NCI-H1105 (cell line): ENCODE data around the gene GTPBP2.
"Not testable (repeated sequence)": the region's sequence is repeated elsewhere in the genome, so short reads cannot be mapped to it uniquely, and the experiment has no call there.

Experiments
- DNase-seq: peaks from one replicate; lab custom pipeline; 2025; lab: John Stamatoyannopoulos, UW

The GTPBP2 gene

DNA sequence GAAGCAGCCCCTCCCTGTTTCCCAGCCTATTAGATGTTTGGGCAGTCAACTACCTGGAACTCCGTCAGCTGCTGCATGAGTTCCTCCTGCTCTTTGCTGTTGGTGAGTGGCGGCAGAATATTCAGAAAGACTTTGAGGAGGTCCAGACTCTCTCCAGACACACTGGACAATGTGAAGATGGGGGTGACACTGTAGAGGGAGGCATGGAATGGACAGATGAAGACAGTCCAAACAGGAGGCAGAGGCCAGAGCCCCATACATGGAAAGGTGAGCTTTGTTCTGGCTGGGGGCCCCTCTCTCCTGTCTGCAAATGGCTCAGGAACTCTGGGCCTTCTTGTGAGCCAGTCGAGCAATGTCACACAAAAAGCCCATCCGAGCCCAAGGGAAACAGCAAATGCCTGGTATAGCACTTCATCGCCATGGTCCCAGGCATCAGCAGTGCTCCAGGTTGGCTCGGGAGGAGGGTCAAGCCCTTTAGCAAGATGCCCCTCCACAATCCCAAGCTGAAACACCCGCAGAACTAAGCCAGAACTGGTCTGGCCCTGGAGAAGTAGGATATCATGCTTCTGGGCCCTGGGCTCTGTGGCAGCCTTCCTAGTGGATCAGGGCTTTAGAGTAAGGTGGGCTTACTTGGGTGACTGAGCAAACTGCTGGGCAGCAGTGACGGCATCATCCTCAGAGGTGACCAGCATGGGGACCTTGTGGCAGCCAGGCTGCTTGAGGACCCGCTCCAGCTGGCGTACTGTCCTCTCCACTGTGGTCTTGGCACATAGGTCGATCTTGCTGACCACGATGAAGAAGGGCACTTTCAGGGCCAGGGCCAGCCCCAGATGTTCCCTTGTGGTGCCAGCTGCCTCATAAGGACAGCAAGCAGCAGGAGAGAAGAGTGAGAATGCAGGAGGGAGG lies 4.9 kb downstream of the GTPBP2 start:
- DNase-seq: no peak

DNA sequence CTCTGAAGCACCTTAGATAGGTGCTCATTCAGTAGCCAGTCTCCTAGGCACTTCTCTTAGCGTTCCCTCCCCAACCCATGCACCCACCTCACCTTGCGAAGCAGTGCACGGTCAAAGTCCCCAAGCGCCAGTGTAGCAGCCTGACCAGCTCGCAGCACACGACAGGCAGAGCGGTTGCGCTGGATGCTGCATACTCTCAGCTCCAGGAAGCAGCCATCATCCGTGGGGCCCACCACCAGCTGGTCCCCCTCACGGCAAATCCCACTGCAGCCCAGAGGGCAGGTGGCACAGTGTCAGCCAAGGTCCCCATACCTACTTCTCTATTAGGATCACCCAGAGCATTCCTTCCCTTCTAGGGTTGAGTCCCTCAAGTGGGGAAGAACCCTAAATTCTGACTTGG lies 6.5 kb downstream of the GTPBP2 start:
- DNase-seq: no peak

DNA sequence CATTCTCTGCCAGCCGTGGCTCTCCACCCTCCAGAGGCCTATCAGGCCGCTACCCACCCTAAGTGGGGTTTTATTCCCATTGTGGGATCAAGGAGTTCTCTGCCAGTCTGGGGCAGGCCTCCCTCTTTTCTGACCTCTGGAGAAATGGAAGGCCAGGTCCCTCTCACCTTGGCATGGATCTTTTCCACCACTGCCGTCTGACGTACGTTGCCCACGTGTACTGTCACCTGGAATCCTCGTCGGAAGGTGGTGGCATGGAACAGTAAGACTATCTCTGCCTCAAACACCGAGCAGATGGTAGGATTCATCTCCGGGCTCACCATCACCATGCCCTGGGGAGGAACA lies 7.3 kb downstream of the GTPBP2 start:
- no peak for DNase-seq

DNA sequence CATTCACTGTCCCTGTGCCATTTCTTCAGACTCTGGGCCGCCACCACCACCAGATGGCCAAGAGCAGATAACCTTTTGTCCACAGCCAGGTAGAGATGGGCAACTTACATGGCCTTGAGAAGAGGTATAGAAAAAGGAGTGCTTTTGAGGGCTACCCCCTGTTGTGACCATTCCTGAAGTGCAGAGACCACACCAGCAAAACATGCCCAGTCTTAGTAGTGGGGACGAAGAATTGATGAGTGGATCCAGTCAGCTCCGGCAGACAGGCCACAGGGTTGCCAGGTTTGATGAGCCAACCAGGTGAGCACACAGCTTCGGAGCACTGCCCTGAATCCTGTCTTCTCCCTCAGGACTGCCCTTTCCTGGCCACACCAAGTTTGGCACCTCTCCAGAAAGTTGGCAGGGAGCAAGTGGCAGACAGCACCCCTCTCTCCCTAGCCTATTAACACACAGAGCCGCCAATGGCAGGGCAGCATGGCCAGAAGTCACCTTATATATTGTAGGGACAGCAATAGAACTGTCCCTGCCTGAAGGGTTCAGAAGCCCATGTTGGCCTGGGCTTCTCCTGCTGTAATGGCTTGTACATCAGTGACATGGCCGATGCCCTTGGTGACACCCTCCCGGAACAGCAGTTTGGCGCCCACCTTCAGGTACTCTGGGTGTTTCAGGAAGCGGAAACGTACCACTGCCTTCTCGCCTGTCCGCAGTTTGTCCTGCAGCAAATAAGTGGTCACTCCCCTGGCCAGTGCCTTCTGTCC lies 7.8 kb downstream of the GTPBP2 start:
- no peak for DNase-seq

DNA sequence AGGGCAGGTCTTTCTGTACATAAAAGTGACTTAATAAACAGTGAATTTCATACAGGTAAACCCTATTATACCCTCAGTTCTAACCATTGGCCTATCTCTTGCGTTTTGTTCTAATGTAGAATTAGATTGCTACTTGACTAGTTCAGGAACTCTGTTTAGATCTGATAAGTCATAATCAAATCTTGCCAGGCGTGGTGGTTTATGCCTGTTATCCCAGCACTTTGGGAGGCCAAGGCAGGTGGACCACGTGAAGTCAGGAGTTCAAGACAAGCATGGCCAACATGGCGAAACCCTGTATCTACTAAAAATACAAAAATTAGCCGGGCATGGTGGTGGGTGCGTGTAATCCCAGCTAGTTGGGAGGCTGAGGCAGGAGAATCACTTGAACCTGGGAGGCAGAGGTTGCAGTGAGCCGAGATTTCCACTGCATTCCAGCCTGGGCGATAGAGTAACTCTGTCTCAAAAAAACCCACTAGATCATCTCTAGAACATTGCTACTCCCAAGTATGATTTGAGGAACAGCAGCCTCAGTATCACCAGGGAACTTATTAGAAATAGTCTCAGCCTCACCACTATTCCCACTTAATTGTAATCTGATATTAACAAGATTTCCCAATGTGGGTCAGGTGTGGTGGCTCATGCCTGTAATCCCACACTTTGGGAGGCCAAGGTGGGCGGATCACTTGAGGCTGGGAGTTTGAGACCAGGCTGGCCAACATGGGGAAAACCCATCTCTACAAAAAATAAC lies 12.2 kb downstream of the GTPBP2 start:
- no peak for DNase-seq

DNA sequence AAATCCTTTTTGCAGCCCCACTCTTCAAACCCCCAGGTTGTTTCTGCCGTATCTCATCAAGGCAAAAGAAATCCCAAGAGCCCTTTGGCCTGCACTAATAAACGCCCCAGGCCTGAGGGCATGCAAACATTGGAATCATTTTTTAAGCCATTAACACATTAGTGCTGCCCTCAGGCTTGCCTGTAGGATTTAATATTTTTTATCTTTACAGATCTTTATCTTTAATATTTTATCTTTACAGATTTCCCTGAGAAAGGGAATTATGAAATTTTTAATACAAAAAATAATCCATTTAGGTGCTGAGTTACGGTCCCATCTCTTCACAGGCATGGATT lies 14.7 kb downstream of the GTPBP2 start:
- no peak for DNase-seq

DNA sequence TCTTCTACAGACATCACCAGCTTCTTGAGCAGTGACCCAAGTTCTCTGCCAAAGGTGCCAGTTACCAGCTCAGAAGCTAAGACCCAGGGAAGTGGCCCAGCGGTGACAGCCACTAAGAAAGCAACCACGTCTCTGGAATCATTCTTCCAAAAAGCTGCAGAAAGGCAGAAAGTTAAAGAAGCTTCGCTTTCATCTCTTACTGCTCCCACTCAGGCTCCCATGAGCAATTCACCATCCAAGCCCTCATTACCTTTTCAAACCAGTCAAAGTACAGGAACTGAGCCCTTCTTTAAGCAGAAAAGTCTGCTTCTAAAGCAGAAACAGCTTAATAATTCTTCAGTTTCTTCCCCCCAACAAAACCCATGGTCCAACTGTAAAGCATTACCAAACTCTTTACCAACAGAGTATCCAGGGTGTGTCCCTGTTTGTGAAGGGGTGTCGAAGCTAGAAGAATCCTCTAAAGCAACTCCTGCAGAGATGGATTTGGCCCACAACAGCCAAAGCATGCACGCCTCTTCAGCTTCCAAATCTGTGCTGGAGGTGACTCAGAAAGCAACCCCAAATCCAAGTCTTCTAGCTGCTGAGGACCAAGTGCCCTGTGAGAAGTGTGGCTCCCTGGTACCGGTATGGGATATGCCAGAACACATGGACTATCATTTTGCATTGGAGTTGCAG lies 15.2 kb downstream of the GTPBP2 start:
- DNase-seq: no peak

DNA sequence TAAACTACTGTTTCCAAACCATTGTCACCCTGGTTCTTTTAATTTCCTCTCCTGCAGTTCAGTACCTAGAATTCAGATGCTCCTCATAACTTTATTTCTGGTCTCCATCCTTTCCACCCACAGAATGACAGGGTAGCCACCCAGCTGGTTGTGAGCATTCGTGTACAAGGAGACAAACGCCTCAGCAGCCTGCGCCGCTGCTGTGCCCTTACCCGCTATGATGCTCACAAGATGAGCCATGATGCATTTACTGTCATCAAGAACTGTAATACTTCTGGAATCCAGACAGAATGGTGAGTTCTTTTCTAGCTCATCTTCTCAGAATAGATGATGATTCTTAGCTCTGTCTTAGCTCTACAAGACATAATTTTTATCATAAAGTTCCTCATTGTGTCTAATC lies 18.6 kb downstream of the GTPBP2 start:
- DNase-seq: no peak

DNA sequence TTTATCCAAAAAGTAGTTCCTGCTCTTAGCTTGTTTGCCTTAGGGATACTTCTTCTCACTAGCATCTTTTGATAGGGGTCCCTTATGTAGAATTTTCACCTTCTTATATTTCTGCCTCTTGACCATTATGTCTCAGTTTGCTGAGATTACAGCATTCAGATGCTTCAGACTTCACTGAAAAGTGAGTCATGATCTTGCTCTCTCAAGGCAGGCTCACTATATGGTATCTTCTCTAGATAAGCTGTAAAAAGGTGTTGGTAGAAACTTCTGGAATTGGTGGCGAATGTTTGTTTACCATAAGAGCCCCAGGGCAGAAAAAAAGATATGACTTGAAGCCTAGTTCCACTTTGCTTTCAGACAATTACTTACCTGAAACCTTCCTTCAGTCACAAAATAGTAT lies 19.7 kb downstream of the GTPBP2 start:
- no peak for DNase-seq

DNA sequence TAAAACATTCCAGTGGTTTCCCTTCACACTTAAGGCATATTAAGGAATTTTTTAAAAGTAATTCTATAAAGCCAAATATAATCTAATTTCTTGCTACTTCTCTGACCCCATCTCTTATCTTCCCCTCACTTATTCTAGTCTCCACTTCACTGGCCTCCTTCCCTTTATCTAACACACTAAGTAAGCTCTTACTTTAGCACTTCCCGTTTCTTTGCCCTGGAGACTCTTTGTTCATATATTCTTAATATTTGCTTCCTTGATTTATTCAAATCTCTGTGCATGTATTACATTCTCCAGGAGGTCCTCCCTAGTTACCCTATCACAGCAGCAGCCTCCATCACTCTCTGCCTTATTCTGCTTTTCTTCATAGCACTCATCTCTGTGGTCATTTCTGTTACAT lies 20.3 kb downstream of the GTPBP2 start:
- no peak for DNase-seq

DNA sequence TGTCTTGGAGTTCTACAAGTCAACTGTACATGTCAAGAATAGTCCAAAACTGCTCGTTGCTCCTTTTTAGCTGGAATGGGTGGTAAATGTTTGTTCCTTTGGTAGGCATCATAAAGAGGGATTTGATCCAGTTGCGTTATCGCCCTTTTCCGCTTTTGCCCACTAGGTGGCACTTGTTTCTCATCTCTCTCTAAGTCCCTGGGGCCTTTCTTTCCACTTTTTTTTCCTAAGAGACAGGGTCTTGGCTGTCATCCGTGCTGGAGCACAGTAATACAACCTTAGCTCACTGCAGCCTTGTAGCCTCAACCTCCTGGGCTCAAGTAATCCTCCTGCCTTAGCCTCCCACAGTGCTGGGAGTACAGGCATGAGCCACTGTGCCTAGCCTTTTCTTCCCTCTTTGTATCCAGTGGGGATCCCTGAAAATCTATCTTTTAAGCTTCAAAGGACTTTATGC lies 20.7 kb downstream of the GTPBP2 start:
- peak; percentile 70 for DNase-seq

DNA sequence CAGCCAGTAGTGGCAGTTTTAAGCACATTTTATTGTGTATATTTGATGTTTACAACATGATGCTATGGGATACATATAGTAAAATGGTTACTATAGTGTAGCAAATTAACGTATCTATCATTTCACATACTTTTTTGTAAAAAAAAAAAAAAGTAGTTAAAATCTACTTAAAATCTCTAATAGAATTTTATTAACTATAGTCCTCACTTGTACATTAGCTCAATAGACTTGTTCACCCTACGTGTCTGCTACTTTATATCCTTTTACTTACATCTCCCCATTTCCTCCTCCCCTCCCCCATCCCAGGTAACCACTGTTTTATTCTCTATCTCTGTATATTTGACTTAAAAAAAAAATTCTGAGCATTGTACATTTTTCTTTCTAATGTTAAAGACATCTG lies 23.0 kb downstream of the GTPBP2 start:
- no peak for DNase-seq

DNA sequence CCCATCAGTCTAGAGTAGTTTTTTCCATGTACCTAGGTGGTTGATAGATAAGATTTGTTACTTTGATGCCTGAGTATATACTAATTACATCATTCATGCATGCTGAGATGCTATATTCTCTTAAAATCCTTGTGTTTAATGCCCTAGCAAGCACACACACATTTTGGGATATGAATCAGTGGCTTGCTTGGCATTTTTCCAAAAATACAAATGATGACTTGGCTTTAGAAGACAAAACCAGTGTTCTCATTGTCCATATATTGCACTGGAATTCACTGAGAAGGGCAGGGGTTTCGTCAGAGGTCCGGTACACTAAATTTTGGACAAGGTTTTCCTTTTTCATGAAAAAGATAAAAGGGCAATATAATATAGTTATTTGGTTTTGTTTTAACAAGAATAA lies 24.9 kb downstream of the GTPBP2 start:
- DNase-seq: no peak

DNA sequence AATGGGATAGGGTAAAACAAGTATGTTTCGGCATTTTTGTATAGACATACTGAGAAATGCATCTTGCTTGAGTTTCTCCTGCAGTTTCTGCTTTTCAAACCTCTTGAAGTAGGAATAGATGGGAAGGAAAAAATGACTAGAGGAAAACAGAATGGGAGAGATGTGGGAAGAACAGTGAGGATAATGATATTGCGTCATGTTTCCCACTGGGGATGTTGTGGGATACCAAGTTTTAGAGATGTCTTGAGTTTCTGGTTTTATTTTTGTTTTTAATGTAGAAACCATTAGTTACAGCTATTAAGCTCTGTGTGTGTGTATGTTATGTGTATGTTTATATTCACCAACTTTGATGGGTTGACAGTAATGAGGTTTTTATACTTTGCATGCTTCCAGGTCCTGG lies 28.5 kb downstream of the GTPBP2 start:
- no peak for DNase-seq

DNA sequence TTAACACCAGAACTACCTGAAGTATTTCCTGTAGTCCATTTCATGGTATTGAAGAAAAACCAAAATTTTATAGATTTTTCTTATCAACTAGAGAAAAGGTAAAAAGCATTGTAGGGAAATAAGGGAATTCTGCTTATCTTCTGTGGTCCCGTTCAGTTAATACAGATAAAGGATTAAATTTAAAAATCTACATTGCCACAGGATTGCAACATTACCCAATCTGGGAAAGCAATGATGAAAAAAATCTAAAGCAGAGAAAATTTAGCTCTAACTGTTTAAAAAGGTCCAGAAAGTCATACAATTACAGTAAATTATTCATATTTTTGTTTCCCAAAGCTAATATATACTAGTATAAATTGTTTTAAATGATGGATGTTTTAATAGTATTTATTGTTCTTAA lies 35.1 kb downstream of the GTPBP2 start:
- DNase-seq: no peak

DNA sequence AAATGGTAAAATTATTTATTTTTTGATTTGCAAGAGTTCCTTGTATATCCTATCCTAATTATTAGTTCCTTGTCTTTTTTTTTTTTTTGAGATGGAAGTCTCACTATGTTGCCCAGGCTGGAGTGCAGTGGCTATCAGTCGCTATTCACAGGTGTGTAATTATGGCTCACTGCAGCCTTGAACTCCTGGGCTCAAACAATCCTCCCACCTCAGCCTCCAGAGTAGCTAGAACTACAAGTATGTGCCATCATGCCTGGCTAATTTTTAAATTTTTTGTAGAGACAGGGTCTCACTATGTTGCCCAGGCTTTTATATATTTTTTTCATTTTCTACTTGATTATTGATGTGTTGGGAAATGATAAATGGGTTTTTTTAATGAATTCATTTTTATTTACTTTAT lies 39.5 kb downstream of the GTPBP2 start:
- DNase-seq: not testable (repeated sequence)

DNA sequence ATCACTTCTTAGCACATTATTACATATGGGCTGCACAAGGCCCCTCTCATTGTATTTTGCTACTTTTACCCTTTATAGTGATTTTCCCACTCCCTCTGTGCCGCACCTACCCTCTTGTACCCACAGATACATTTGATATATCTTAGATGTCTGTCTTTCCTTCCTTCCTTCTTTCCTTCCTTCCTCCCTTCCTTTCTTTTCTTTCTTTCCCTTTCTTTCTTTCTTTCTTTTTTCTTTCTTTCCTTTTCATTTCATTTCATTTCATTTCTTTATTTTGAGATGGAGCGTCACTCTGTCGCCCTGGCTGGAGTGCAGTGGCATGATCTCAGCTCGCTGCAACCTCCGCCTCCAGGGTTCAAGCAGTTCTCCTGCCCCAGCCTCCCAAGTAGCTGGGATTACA lies 40.9 kb downstream of the GTPBP2 start:
- no peak for DNase-seq

DNA sequence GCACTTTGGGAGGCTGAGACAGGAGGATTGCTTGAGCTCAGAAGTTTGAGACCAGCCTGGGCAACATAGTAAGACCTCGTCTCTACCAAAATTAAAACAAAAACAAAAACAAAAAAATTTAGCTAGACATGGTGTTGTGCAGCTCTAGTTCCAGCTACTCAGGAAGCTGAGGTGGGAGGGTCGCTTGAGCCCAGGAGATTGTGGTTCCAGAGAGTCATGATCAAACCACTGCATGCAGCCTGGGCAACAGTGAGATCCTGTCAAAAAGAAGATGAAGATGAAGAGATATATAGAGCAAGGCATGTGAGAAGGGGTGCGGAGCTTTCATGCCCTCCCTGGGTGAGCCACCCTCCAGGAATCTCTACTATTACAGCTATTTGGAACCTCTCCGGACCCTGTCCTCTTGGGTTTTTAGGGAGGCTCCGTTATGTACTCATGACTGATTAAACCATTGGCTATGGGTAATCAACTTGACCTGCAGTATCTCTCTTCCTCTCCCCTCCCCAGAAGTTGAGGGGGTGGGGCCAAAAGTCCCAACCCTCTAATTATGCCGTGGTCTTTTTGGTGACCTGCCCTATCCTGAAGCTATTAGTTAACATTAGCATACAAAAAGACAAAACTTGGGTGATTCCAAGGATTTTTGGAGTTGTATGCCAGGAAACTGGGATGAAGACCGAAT lies 44.0 kb downstream of the GTPBP2 start:
- no peak for DNase-seq

DNA sequence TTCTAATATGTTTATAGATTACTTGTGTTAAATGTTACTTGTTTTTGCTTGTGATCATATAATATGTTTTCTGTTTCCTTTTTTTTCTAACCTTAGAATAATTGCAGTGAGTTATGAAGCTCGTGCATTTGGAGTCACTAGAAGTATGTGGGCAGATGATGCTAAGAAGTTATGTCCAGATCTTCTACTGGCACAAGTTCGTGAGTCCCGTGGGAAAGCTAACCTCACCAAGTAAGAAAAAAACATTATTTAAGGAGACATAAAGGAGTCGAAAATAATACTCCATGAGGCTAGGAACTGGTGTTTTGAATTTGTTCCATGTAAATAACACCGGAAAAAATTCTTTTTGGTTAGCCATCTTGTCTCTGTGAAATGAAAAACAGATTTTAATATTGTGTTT lies 46.2 kb downstream of the GTPBP2 start:
- DNase-seq: no peak

DNA sequence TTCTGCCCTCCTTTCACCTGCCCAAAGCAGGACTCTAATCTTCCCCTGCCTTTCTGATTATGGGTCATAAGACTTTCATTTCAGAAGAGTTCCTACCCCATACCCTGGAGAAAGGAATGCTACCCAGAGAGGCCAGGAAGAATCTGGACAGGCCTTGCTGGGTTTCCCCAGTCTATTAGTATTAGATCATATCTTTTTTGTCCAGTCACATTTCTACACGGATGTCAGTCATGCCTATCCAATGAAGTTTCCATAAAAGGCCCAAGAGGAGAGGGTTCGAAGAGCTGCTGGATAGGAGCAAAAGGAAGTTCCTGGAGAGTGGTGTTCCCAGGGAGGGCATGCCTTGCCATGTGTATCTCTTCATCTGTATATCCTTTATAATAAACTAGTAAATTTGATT lies 49.9 kb downstream of the GTPBP2 start:
- DNase-seq: no peak

DNA sequence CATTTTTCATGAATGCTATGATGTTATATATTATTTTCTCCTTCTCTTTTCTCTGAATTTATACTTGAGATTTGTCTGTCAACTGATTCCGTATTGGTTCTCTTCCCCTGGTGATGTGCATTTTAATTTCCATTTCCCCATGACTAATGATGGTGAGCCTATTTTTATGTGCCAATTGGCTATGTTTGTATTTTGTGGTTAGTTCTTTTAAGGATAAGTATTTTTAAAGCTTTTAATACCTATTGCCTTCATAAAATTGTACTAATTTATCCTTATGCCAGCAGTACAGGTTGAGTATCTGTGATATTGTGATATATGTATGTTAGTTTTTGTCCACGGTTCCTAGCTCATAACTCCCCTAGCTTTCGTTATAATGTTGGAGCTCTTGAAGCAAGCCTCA lies 50.3 kb downstream of the GTPBP2 start:
- DNase-seq: no peak
